Adrenal gland (tissue), 12 donors: ENCODE data around the gene LY86. TPM values are rescaled to one million over a fixed set of nuclear protein-coding genes. Genes with fewer than 3 reads are reported as not detected.
"Not testable (repeated sequence)": the region's sequence is repeated elsewhere in the genome, so short reads cannot be mapped to it uniquely, and the experiment has no call there.

ENCODE experiments used
- DNase-seq, 7 donors: peaks; one replicate each; pipeline ENCODE4 v3.0.0-alpha.2; 2019 to 2020
- H3K27ac ChIP-seq, 5 donors: fragments of 200-600 bp; sonication (generic) in 4 of 5; 1 replicate in 3 of 5; 2 replicates in 2 of 5; pipeline versions ENCODE4 v1.5.1 to v1.8.0; 2016 to 2020; ENCODE audit warnings: mild to moderate bottlenecking in 1 of 5
- H3K27me3 ChIP-seq: fragments of 200-600 bp; 2 replicates; pipeline ENCODE4 v1.8.0; 2021
- H3K36me3 ChIP-seq, 2 donors: fragments of 200-600 bp; replicated peaks in 1 of 2; 1 replicate in 1 of 2; 2 replicates in 1 of 2; pipeline versions ENCODE4 v1.5.1 to v1.8.0; 2018 to 2022
- H3K4me1 ChIP-seq, 2 donors: fragments of 200-600 bp; replicated peaks in 1 of 2; 1 replicate in 1 of 2; 2 replicates in 1 of 2; pipeline versions ENCODE4 v1.5.1 to v1.8.0; 2018 to 2021
- H3K4me3 ChIP-seq, 4 donors: fragments of 200-600 bp; sonication (generic) in 3 of 4; one replicate each; pipeline ENCODE4 v1.5.1; 2016 to 2018
- H3K9me3 ChIP-seq, 3 donors: fragments of 200-600 bp; sonication (generic) in 1 of 3; replicated peaks in 1 of 3; 1 replicate in 2 of 3; 2 replicates in 1 of 3; pipeline versions ENCODE4 v1.5.1 to v1.8.0; 2016 to 2021
- CTCF ChIP-seq, 6 experiments: fragments of 450-650 bp in 4 of 6; fragments of 200-600 bp in 2 of 6; sonication (generic) in 1 of 6; IDR thresholded peaks; 1 replicate in 5 of 6; 2 replicates in 1 of 6; pipeline versions ENCODE4 v1.5.1 to v1.8.0; 2016 to 2021; ENCODE audit warnings: antibody characterized with exemption in 6 of 6, mild to moderate bottlenecking in 2 of 6, moderate library complexity in 1 of 6
- POLR2A ChIP-seq, 2 donors: fragments of 450-650 bp; IDR thresholded peaks; one replicate each; pipeline ENCODE4 v1.6.1; 2017; ENCODE audit warnings: antibody characterized with exemption in 2 of 2, mild to moderate bottlenecking in 2 of 2, moderate library complexity in 1 of 2
- WGBS, 4 donors: extraction: QIAGEN DNeasy Blood & Tissue Kit in 2 of 4; methylation state at CpG; one replicate each; pipeline versions ENCODE4 v1.1.5 to v1.1.7; 2013 to 2017; 5-methylcytosine and 5-hydroxymethylcytosine counted together
- intact Hi-C, 2 donors: fragments of 100-400 bp; cut with DNase I; formaldehyde crosslinking; loops; one replicate each; pipeline versions ENCODE4 v1.14.1 to v1.15.0; 2022 to 2023
- polyA plus RNA-seq, 3 donors: library from polyadenylated mRNA; stranded (reverse); fragments of 200-250 nt in 2 of 3; fragments of 350-450 nt in 1 of 3; fragmentation: Illumina TruSeq in 1 of 3; extraction: RNeasy Lipid Tissue Mini Kit (QIAGEN cat#74804) in 1 of 3; gene quantifications; one replicate each; pipeline ENCODE4 v1.2.3, GENCODE V29; 2013 to 2014
- total RNA-seq, 9 donors: library from RNA; depleted of rRNA in 4 of 9; stranded (reverse); fragments of >200 nt in 4 of 9; fragments of 120-200 nt in 1 of 9; fragmentation: NEBNext Ultra II Directional in 1 of 9; extraction: Animal tissue kit (Norgen Biotek cat#: 25700) in 1 of 9; gene quantifications; one replicate each; pipeline versions ENCODE4 v1.1.0 to v1.2.4, GENCODE V29; 2013 to 2023
- donor health status: healthy with polysubstance abuse.
- donor health status: Bipolar disorder and iron deficiency.
- donor health status: DM: yes; HTN: yes; CAD: no.
- donor health status: DM: no; HTN: no; CAD: no.
- donor health status: DM: no; HTN: no; CAD: no.
- donor health status: DM: yes; HTN: yes; CAD: no.

LY86 gene
- total and polyA plus RNA-seq, 12 donors, result 0.60 to 25.7 (median 7.1) TPM

- Histone ChIP-seq H3K36me3 (no peaks in the 10 kb centered on the region), H3K4me3 (no peak overlapping the region), H3K27me3 (no peaks in the 10 kb centered on the region), H3K4me1 (no peaks in the 10 kb centered on the region), H3K9me3 (no peaks in the 10 kb centered on the region), H3K27ac (no peak overlapping the region)
- no peak for TF ChIP-seq POLR2A (IDR thresholded peaks at IDR 0.05)
- no peak for TF ChIP-seq CTCF (IDR thresholded peaks at IDR 0.05)
- DNase-seq, result no peak
- WGBS, 4 donors, result 69 to 79% (median 70%) methylated on average over 3 of the region's 3 CpGs
- intact Hi-C loops, result no loop called here
Measured at GRCh38 chr6:6604566-6604965, 16.0 kb downstream of the LY86 start.

GRCh38 chr6:6605873-6606272, 17.4 kb downstream of the LY86 start:
- Histone ChIP-seq H3K27ac (no peak overlapping the region), H3K4me3 (no peak overlapping the region), H3K4me1 (no peaks in the 10 kb centered on the region), H3K36me3 (no peaks in the 10 kb centered on the region), H3K9me3 (no peaks in the 10 kb centered on the region), H3K27me3 (no peaks in the 10 kb centered on the region)
- 84 to 91% (median 87%) methylated on average over 13 of the region's 13 CpGs for WGBS, 4 donors
- TF ChIP-seq CTCF (IDR thresholded peaks at IDR 0.05) (no peak), POLR2A (IDR thresholded peaks at IDR 0.05) (no peak)
- intact Hi-C loops, result no loop called here
- DNase-seq, result no peak

- H3K4me1 ChIP-seq, H3K9me3 ChIP-seq, H3K36me3 ChIP-seq, H3K4me3 ChIP-seq, DNase-seq, H3K27me3 ChIP-seq, intact Hi-C loops, H3K27ac ChIP-seq: not testable (repeated sequence)
- WGBS, 4 donors, result 92 to 95% (median 93%) methylated on average over 17 to 47 of the region's 47 CpGs
Measured at GRCh38 chr6:6606391-6607030, 18.0 kb downstream of the LY86 start.

- no peaks in the 10 kb centered on the region for H3K9me3 ChIP-seq
- no peak overlapping the region for H3K4me3 ChIP-seq
- no peak for DNase-seq
- no peaks in the 10 kb centered on the region for H3K27me3 ChIP-seq
- intact Hi-C loops, result no loop called here
- no peak overlapping the region for H3K27ac ChIP-seq
- WGBS, 4 donors, result 87 to 95% (median 89%) methylated on average over 2 of the region's 2 CpGs
- TF ChIP-seq POLR2A (IDR thresholded peaks at IDR 0.05) (no peak), CTCF (IDR thresholded peaks at IDR 0.05) (no peak)
- no peaks in the 10 kb centered on the region for H3K36me3 ChIP-seq
- no peaks in the 10 kb centered on the region for H3K4me1 ChIP-seq
Measured at GRCh38 chr6:6609450-6609849, 20.9 kb downstream of the LY86 start.

GRCh38 chr6:6610031-6610591, 21.6 kb downstream of the LY86 start:
- Histone ChIP-seq H3K4me1 (no peaks in the 10 kb centered on the region), H3K27me3 (no peaks in the 10 kb centered on the region), H3K4me3 (no peak overlapping the region), H3K27ac (no peak overlapping the region), H3K36me3 (no peaks in the 10 kb centered on the region), H3K9me3 (no peaks in the 10 kb centered on the region)
- DNase-seq, result no peak
- intact Hi-C loops, result no loop called here
- WGBS, 4 donors, result 79 to 89% (median 85%) methylated on average over 10 of the region's 10 CpGs
- no peak for TF ChIP-seq POLR2A (IDR thresholded peaks at IDR 0.05)
- no peak for TF ChIP-seq CTCF (IDR thresholded peaks at IDR 0.05)
